Memory B cell (primary cell): ENCODE results near the gene POLR2L.

Source experiments
- ATAC-seq: fragments of 150-1000 bp; cut with Tn5 transposase; 2 replicates; pipeline ENCODE4 v1.10.0; 2021; ENCODE audit warnings: low read depth, mild to moderate bottlenecking, moderate library complexity
- DNase-seq, 2 donors: peaks; one replicate each; pipeline ENCODE4 v3.0.0; 2022; ENCODE audit warnings: low spot score in 2 of 2
- H3K27ac Mint-ChIP-seq: one replicate; pipeline ENCODE4 v1.8.0; 2022; ENCODE audit warnings: mild to moderate bottlenecking, moderate library complexity, mixed read lengths
- H3K27me3 Mint-ChIP-seq: one replicate; pipeline ENCODE4 v1.8.0; 2022; ENCODE audit warnings: mixed read lengths
- H3K36me3 Mint-ChIP-seq: one replicate; pipeline ENCODE4 v1.8.0; 2022; ENCODE audit warnings: mild to moderate bottlenecking, mixed read lengths
- H3K4me1 Mint-ChIP-seq: one replicate; pipeline ENCODE4 v1.8.0; 2022; ENCODE audit warnings: mixed read lengths
- H3K4me3 Mint-ChIP-seq: one replicate; pipeline ENCODE4 v1.8.0; 2022; ENCODE audit warnings: mild to moderate bottlenecking, moderate library complexity, mixed read lengths
- H3K9me3 Mint-ChIP-seq: one replicate; pipeline ENCODE4 v1.8.0; 2022; ENCODE audit warnings: mixed read lengths

Gene POLR2L

GRCh38 chr11:833114-833791, 9.1 kb downstream of the POLR2L start:
- DNase-seq (no peak), ATAC-seq (peak; percentile 33)
- Mint-ChIP-seq H3K27ac (no peak overlapping the region), H3K4me3 (no peak overlapping the region), H3K36me3 (no peaks in the 10 kb centered on the region), H3K27me3 (no peaks in the 10 kb centered on the region), H3K9me3 (no peaks in the 10 kb centered on the region), H3K4me1 (peaks cover 25% of the 10 kb centered on the region)

- ATAC-seq (peak; percentile 54), DNase-seq (no peak)
- Mint-ChIP-seq H3K4me3 (peak within 1 kb of the TSS; percentile 71), H3K9me3 (no peaks in the 10 kb centered on the region), H3K27me3 (no peaks in the 10 kb centered on the region), H3K4me1 (peaks cover 31% of the 10 kb centered on the region), H3K27ac (no peak within 1 kb of the TSS), H3K36me3 (no peaks in the 10 kb centered on the region)
Measured at GRCh38 chr11:832529-833113, 9.7 kb downstream of the POLR2L start, which contains the start of gene CD151. CD151 (plus strand) TSS chr11:832952; CDS start chr11:836070, 3,118 bp downstream.

- ATAC-seq = no peak
- H3K4me1 Mint-ChIP-seq = peaks cover 33% of the 10 kb centered on the region
- H3K27me3 Mint-ChIP-seq = no peaks in the 10 kb centered on the region
Measured at GRCh38 chr11:831961-832528, 10.3 kb downstream of the POLR2L start.

GRCh38 chr11:831118-831864, 11.0 kb downstream of the POLR2L start:
- Mint-ChIP-seq H3K27me3 (no peaks in the 10 kb centered on the region), H3K4me1 (peaks cover 33% of the 10 kb centered on the region), H3K9me3 (no peaks in the 10 kb centered on the region), H3K27ac (no peak overlapping the region), H3K4me3 (peak overlapping the region; percentile 55), H3K36me3 (no peaks in the 10 kb centered on the region)
- no peak for DNase-seq
- no peak for ATAC-seq

More at GRCh38 chr11:831961-832528, 10.3 kb downstream of the POLR2L start:
- H3K36me3 Mint-ChIP-seq = no peaks in the 10 kb centered on the region
- no peak for DNase-seq
- no peak overlapping the region for H3K27ac Mint-ChIP-seq
- H3K4me3 Mint-ChIP-seq = peak overlapping the region; percentile 62
- no peaks in the 10 kb centered on the region for H3K9me3 Mint-ChIP-seq

- DNase-seq = peak in 1 of 2 donors; percentile 59
- H3K9me3 Mint-ChIP-seq = no peaks in the 10 kb centered on the region
- peaks cover 33% of the 10 kb centered on the region for H3K4me1 Mint-ChIP-seq
- H3K27ac Mint-ChIP-seq = no peak overlapping the region
- no peaks in the 10 kb centered on the region for H3K36me3 Mint-ChIP-seq
- no peaks in the 10 kb centered on the region for H3K27me3 Mint-ChIP-seq
- peak; percentile 64 for ATAC-seq
- peak overlapping the region; percentile 82 for H3K4me3 Mint-ChIP-seq
Measured at GRCh38 chr11:830295-831117, 11.8 kb downstream of the POLR2L start.

- ATAC-seq = peak; percentile 1
- H3K27me3 Mint-ChIP-seq = no peaks in the 10 kb centered on the region
- H3K36me3 Mint-ChIP-seq = peaks cover 3% of the 10 kb centered on the region
- H3K4me3 Mint-ChIP-seq = peak overlapping the region; percentile 82
- no peak overlapping the region for H3K27ac Mint-ChIP-seq
- DNase-seq = no peak
- H3K4me1 Mint-ChIP-seq = peaks cover 33% of the 10 kb centered on the region
- H3K9me3 Mint-ChIP-seq = no peaks in the 10 kb centered on the region
Measured at GRCh38 chr11:829847-830294, 12.5 kb downstream of the POLR2L start.

- H3K4me1 Mint-ChIP-seq = peaks cover 33% of the 10 kb centered on the region
Measured at GRCh38 chr11:829176-829846, 13.0 kb downstream of the POLR2L start.

GRCh38 chr11:828506-829175, 13.7 kb downstream of the POLR2L start:
- H3K27me3 Mint-ChIP-seq = no peaks in the 10 kb centered on the region

More at GRCh38 chr11:829176-829846, 13.0 kb downstream of the POLR2L start:
- no peaks in the 10 kb centered on the region for H3K27me3 Mint-ChIP-seq
- ATAC-seq (peak; percentile 17), DNase-seq (no peak)
- H3K4me3 Mint-ChIP-seq = peak overlapping the region; percentile 82
- H3K36me3 Mint-ChIP-seq = peaks cover 6% of the 10 kb centered on the region
- H3K9me3 Mint-ChIP-seq = no peaks in the 10 kb centered on the region
- H3K27ac Mint-ChIP-seq = no peak overlapping the region

GRCh38 chr11:827897-828192, 14.5 kb downstream of the POLR2L start, which contains the start of gene CRACR2B:
CRACR2B (plus strand) TSS chr11:827919; CDS start chr11:828608, 689 bp downstream.
- H3K27me3 Mint-ChIP-seq = no peaks in the 10 kb centered on the region
- DNase-seq = no peak
- no peak for ATAC-seq
- H3K9me3 Mint-ChIP-seq = no peaks in the 10 kb centered on the region
- H3K27ac Mint-ChIP-seq = peak within 1 kb of the TSS; percentile 29
- peaks cover 6% of the 10 kb centered on the region for H3K36me3 Mint-ChIP-seq
- H3K4me1 Mint-ChIP-seq = peaks cover 30% of the 10 kb centered on the region
- peak within 1 kb of the TSS; percentile 82 for H3K4me3 Mint-ChIP-seq

More at GRCh38 chr11:828506-829175, 13.7 kb downstream of the POLR2L start:
- no peaks in the 10 kb centered on the region for H3K9me3 Mint-ChIP-seq
- no peak for ATAC-seq
- peaks cover 6% of the 10 kb centered on the region for H3K36me3 Mint-ChIP-seq
- no peak overlapping the region for H3K27ac Mint-ChIP-seq
- peaks cover 30% of the 10 kb centered on the region for H3K4me1 Mint-ChIP-seq
- DNase-seq = no peak
- peak overlapping the region; percentile 82 for H3K4me3 Mint-ChIP-seq

GRCh38 chr11:827146-827896, 15.0 kb downstream of the POLR2L start:
- peak overlapping the region; percentile 81 for H3K4me3 Mint-ChIP-seq
- H3K27me3 Mint-ChIP-seq = no peaks in the 10 kb centered on the region
- DNase-seq = no peak
- H3K4me1 Mint-ChIP-seq = peaks cover 29% of the 10 kb centered on the region
- peak; percentile 12 for ATAC-seq
- H3K9me3 Mint-ChIP-seq = no peaks in the 10 kb centered on the region
- peak overlapping the region; percentile 29 for H3K27ac Mint-ChIP-seq
- H3K36me3 Mint-ChIP-seq = peaks cover 6% of the 10 kb centered on the region

GRCh38 chr11:826836-827145, 15.5 kb downstream of the POLR2L start:
- no peak overlapping the region for H3K27ac Mint-ChIP-seq
- H3K36me3 Mint-ChIP-seq = peaks cover 6% of the 10 kb centered on the region
- peak overlapping the region; percentile 78 for H3K4me3 Mint-ChIP-seq
- H3K27me3 Mint-ChIP-seq = no peaks in the 10 kb centered on the region
- H3K4me1 Mint-ChIP-seq = peaks cover 26% of the 10 kb centered on the region
- H3K9me3 Mint-ChIP-seq = no peaks in the 10 kb centered on the region
- DNase-seq (no peak), ATAC-seq (peak; percentile 4)

GRCh38 chr11:826227-826621, 16.1 kb downstream of the POLR2L start:
- no peak for ATAC-seq
- Mint-ChIP-seq H3K9me3 (no peaks in the 10 kb centered on the region), H3K27ac (no peak overlapping the region), H3K36me3 (peaks cover 6% of the 10 kb centered on the region), H3K4me3 (peak overlapping the region; percentile 78), H3K4me1 (peaks cover 22% of the 10 kb centered on the region), H3K27me3 (no peaks in the 10 kb centered on the region)
- no peak for DNase-seq
